Upper lobe of left lung (tissue), 6 donors: Measurements from ENCODE around the gene CENPM. TPM values are rescaled to one million over a fixed set of nuclear protein-coding genes. Genes with fewer than 3 reads are reported as not detected.

Experiments
- ATAC-seq, 2 donors: fragments of 200-7000 bp; cut with Tn5 transposase; one replicate each; pipeline ENCODE4 v1.9.1; 2022; ENCODE audit warnings: mild to moderate bottlenecking in 2 of 2, moderate library complexity in 2 of 2; ENCODE audit not compliant: low FRiP score in 2 of 2
- DNase-seq, 2 donors: peaks; one replicate each; pipeline ENCODE4 v3.0.0-alpha.2; 2019 to 2020
- H3K27ac ChIP-seq, 4 donors: fragments of 200-600 bp; sonication (generic); one replicate each; pipeline ENCODE4 v1.5.1; 2016 to 2019
- H3K27me3 ChIP-seq, 4 donors: fragments of 200-600 bp; sonication (generic); one replicate each; pipeline ENCODE4 v1.5.1; 2017 to 2019
- H3K36me3 ChIP-seq, 4 donors: fragments of 200-600 bp; sonication (generic); one replicate each; pipeline ENCODE4 v1.5.1; 2016 to 2019
- H3K4me1 ChIP-seq, 4 donors: fragments of 200-600 bp; sonication (generic); one replicate each; pipeline ENCODE4 v1.5.1; 2018 to 2019
- H3K4me3 ChIP-seq, 4 donors: fragments of 200-600 bp; sonication (generic); one replicate each; pipeline ENCODE4 v1.5.1; 2017 to 2019; ENCODE audit warnings: mild to moderate bottlenecking in 2 of 4, moderate library complexity in 1 of 4
- H3K9me3 ChIP-seq, 4 donors: fragments of 200-600 bp; sonication (generic); one replicate each; pipeline ENCODE4 v1.5.1; 2018 to 2019
- EP300 ChIP-seq, 4 donors: sonication (generic); formaldehyde crosslinking; IDR thresholded peaks; one replicate each; pipeline ENCODE4 v1.5.1; 2017; ENCODE audit warnings: antibody characterized with exemption in 4 of 4, control low read depth in 2 of 4
- POLR2A ChIP-seq, 4 donors: fragments of 450-650 bp; IDR thresholded peaks; one replicate each; pipeline ENCODE4 v1.5.1; 2016 to 2017; ENCODE audit warnings: antibody characterized with exemption in 4 of 4, mild to moderate bottlenecking in 2 of 4
- POLR2AphosphoS5 ChIP-seq, 2 donors: sonication (generic); formaldehyde crosslinking; IDR thresholded peaks; one replicate each; pipeline ENCODE4 v1.5.1; 2017; ENCODE audit warnings: antibody characterized with exemption in 2 of 2
- WGBS, 2 donors: methylation state at CpG; one replicate each; pipeline ENCODE4 v1.1.5; 2017 to 2018; 5-methylcytosine and 5-hydroxymethylcytosine counted together
- total RNA-seq, 6 donors: library from RNA; depleted of rRNA in 4 of 6; stranded (reverse); fragments of >200 nt in 4 of 6; gene quantifications; one replicate each; pipeline versions ENCODE4 v1.1.0 to v1.2.1, GENCODE V29; 2016 to 2021
- TF ChIP-seq, protein P1 (sequence below), 6 experiments: fragments of 450-650 bp in 4 of 6; fragments of 200-600 bp in 2 of 6; sonication (generic) in 2 of 6; IDR thresholded peaks; one replicate each; pipeline ENCODE4 v1.5.1; 2016 to 2019; ENCODE audit warnings: antibody characterized with exemption in 6 of 6
- donor health status: DM: no; HTN: no; CAD: no; lungs with moderate emphysema.
- donor health status: DM: no; HTN: yes; CAD: no; lungs with severe emphysema.

Gene CENPM
- total RNA-seq, 6 donors from 2014 or later, result 1.9 to 9.9 (median 7.3) TPM; not detected in 1

DNA sequence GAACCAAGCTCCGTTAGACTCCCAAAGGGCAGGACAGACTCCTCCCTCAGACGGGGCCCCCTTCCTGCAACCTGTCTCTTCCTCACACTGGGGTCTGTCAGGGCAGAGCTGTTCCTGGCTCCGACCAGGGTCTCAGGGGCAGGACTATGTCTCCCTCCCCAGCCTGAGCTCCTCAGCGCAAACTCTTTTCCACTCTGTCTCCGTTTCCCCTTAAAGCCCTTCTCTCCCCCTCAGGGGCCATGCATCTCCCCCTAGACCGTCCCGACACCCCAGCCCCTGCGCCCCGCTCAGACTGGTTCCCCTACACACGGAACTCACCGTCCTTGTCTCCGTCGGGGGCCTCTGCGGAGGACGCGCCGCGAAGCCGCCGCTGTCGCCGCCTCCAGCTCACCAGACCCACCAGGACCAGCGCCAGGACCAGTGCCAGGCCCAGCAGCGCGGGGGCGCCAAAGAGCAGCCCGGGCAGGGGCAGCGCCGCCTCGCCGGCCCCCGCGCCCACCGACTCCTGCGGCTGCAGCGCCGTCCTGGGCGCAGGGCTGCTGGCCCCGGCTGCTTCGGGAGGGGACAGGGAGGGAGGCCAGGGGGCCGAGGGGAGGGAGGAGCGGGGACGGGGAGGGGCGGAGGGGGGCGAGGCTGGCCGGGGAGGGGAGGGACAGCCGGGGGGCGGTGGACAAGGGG lies 21.0 kb downstream of the CENPM start:
- TF ChIP-seq, protein P1, sequence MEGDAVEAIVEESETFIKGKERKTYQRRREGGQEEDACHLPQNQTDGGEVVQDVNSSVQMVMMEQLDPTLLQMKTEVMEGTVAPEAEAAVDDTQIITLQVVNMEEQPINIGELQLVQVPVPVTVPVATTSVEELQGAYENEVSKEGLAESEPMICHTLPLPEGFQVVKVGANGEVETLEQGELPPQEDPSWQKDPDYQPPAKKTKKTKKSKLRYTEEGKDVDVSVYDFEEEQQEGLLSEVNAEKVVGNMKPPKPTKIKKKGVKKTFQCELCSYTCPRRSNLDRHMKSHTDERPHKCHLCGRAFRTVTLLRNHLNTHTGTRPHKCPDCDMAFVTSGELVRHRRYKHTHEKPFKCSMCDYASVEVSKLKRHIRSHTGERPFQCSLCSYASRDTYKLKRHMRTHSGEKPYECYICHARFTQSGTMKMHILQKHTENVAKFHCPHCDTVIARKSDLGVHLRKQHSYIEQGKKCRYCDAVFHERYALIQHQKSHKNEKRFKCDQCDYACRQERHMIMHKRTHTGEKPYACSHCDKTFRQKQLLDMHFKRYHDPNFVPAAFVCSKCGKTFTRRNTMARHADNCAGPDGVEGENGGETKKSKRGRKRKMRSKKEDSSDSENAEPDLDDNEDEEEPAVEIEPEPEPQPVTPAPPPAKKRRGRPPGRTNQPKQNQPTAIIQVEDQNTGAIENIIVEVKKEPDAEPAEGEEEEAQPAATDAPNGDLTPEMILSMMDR (IDR thresholded peaks at IDR 0.05), result peak; percentile 69 to 83 (median 82)
- no peak for TF ChIP-seq POLR2A (IDR thresholded peaks at IDR 0.05)
- DNase-seq (peak; percentile 72 to 94), ATAC-seq (peak; percentile 56 to 69)
- Histone ChIP-seq H3K27me3 (peaks cover 0 to 21% (median 9%) of the 10 kb centered on the region in 4 donors), H3K4me1 (peaks cover 8 to 19% (median 11%) of the 10 kb centered on the region in 4 donors), H3K36me3 (no peaks in the 10 kb centered on the region), H3K27ac (peak overlapping the region in 1 of 4 donors; percentile 40), H3K4me3 (peak overlapping the region in 3 of 4 donors; percentile 36 to 50 (median 45)), H3K9me3 (no peaks in the 10 kb centered on the region)
- WGBS, 2 donors, result 7 to 9% methylated on average over 22 to 29 of the region's 48 CpGs

DNA sequence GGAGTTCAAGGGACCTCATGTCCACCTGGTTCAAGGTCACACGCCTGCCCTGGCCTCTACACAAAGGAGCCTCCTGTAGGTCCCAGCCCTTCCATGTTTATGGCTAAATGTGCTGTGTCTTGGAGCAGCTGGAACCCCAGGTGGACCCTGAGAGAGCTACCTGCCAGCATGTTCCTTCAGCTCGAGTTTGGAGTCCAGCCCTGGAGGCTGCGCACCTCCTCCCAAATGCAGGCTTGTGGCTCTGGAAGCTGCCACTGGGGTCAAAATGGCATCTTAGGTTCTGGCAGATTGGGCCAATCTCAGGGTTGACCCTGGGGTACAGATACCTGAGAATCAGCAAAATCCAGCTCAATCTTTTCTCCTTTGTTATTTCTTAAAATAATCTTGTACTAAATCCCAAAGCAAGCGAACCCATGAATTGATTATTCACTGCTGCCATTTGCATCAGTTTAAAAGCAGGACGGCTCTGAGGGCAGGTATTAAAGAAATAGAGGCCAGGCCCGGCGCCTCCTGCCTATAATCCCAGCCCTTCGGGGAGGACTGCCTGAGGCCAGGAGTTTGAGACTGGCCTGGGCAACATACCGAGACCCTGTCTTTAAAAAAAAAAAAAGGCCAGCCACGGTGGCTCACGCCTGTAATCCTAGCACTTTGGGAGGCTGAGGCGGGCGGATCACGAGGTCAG lies 23.2 kb downstream of the CENPM start:
- no peaks in the 10 kb centered on the region for H3K9me3 ChIP-seq
- ATAC-seq (no peak), DNase-seq (no peak)
- no peak overlapping the region for H3K4me3 ChIP-seq
- peaks cover 20 to 35% (median 24%) of the 10 kb centered on the region in 4 donors for H3K4me1 ChIP-seq
- TF ChIP-seq POLR2A (IDR thresholded peaks at IDR 0.05) (no peak), POLR2AphosphoS5 (IDR thresholded peaks at IDR 0.05) (no peak), EP300 (IDR thresholded peaks at IDR 0.05) (no peak)
- TF ChIP-seq, protein P1 (IDR thresholded peaks at IDR 0.05), result no peak
- H3K27ac ChIP-seq, result no peak overlapping the region
- WGBS, 2 donors, result 92 to 94% methylated on average over 13 to 14 of the region's 14 CpGs
- H3K27me3 ChIP-seq, result peaks cover 0 to 21% (median 10%) of the 10 kb centered on the region in 4 donors
- H3K36me3 ChIP-seq, result no peaks in the 10 kb centered on the region

DNA sequence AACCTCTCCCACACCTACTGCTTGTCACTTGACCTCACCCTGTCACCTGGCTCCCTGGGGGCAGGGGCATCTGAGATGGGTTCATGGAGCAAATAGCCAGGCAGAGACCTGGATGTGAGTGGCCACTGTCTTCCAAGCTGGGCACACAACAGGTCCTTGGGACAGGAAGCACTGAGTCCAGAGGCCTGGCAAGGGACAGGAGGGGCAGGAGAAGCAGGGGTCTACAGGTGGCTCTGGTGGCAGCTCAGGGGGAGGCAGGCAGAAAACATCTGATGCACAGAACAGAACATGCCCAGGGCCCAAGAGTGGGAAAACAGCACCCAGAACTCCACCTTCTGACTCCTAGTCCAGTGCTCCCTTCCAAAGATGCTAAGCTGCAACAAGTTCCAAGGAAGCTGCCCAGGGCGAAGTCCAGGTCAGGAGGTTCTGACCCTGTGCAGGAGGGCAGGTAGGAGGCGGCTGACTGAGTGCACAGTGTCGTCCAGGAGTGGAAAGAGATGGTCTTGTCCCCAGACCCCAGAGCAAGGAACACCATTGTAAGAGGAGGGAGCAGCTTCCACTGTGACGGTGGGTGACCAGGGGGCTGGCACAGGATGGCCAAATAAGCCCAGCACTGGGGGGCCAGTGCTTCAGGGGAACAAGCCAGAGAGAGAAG lies 23.9 kb downstream of the CENPM start:
- ATAC-seq, result no peak
- TF ChIP-seq, protein P1 (IDR thresholded peaks at IDR 0.05), result no peak
- no peak for TF ChIP-seq POLR2AphosphoS5 (IDR thresholded peaks at IDR 0.05)
- TF ChIP-seq POLR2A (IDR thresholded peaks at IDR 0.05), result no peak
- no peak for TF ChIP-seq EP300 (IDR thresholded peaks at IDR 0.05)
- WGBS, 2 donors, result 83 to 90% methylated on average over 4 of the region's 4 CpGs
- peaks cover 0 to 21% (median 11%) of the 10 kb centered on the region in 4 donors for H3K27me3 ChIP-seq
- DNase-seq, result no peak
- no peak overlapping the region for H3K4me3 ChIP-seq
- H3K27ac ChIP-seq, result no peak overlapping the region
- H3K4me1 ChIP-seq, result peaks cover 27 to 39% (median 29%) of the 10 kb centered on the region in 4 donors
- no peaks in the 10 kb centered on the region for H3K9me3 ChIP-seq
- no peaks in the 10 kb centered on the region for H3K36me3 ChIP-seq

DNA sequence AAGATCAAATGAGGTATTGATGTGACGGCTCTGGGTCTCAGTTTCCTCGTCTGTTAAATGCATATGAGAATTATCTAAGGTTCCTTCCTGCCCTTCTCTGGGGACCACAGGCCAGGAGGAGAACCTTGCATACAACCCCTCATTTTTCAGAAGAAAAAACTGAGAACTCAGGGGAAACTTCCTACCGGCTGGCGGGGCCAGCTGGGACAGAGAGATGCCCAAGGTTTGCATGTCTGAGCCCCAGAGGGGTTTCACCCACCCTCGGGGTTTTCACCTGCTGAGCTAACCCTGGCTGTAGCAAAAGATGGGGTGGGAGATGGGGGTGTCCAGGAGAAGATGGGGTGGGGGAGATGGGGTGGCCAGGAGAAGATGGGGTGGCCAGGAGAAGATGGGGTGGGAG lies 24.6 kb downstream of the CENPM start:
- ATAC-seq, result no peak
- Histone ChIP-seq H3K4me1 (peaks cover 28 to 44% (median 34%) of the 10 kb centered on the region in 4 donors), H3K27me3 (peaks cover 0 to 27% (median 13%) of the 10 kb centered on the region in 4 donors), H3K36me3 (no peaks in the 10 kb centered on the region), H3K9me3 (no peaks in the 10 kb centered on the region), H3K4me3 (no peak overlapping the region), H3K27ac (no peak overlapping the region)
- TF ChIP-seq EP300 (IDR thresholded peaks at IDR 0.05), result no peak
- TF ChIP-seq POLR2AphosphoS5 (IDR thresholded peaks at IDR 0.05), result no peak
- TF ChIP-seq POLR2A (IDR thresholded peaks at IDR 0.05), result no peak
- TF ChIP-seq, protein P1 (IDR thresholded peaks at IDR 0.05), result no peak
- 89 to 96% methylated on average over 5 of the region's 5 CpGs for WGBS, 2 donors
- no peak for DNase-seq
